ENCODE data around the gene SPATA31D3.
"Not testable (repeated sequence)": the region's sequence is repeated elsewhere in the genome, so short reads cannot be mapped to it uniquely, and the experiment has no call there.

SPATA31D3 gene

GRCh38 chr9:81979196-81979595, 35.9 kb downstream of the SPATA31D3 start:
- DNase-seq (ENCODE audit: low read depth): no peak

- DNase-seq (ENCODE audit: low read depth): no peak
These were observed 37.3 kb downstream of the SPATA31D3 start for GRCh38 chr9:81980568-81980967.

GRCh38 chr9:81981883-81982282, 38.6 kb downstream of the SPATA31D3 start:
- DNase-seq (ENCODE audit: low read depth): no peak

DNA sequence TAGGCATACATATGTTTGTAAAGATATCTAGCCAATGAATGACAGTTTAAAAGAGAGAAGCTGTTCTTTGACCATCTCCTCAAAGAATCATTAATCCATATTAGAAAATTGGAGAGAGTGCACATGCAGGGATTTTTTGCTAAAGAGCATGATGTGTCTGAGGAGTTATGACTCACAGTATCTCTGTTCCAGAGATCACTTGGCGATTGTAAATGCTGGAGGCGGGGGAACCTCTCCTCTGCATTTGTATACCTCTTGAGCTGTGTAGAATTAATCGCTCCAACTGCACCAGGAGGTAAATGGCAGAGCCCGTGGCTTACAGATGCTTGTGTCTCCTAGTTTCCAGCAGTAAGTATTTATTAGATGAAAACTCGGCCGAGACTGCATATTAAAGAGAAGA, 41.6 kb downstream of the SPATA31D3 start:
- no peak for DNase-seq (ENCODE audit: low read depth)

GRCh38 chr9:81986051-81986450, 42.8 kb downstream of the SPATA31D3 start:
- DNase-seq (ENCODE audit: low read depth): no peak

- not testable (repeated sequence) for DNase-seq (ENCODE audit: low read depth)
These were observed 45.2 kb downstream of the SPATA31D3 start, which contains the start of gene SPATA31D1 for GRCh38 chr9:81988472-81988871. Gene SPATA31D1, plus strand, starts transcription at chr9:81988772. Its CDS starts 47 bp downstream, at chr9:81988819.

GRCh38 chr9:81989700-81990099, 46.4 kb downstream of the SPATA31D3 start:
- no peak for DNase-seq (ENCODE audit: low read depth)

DNA sequence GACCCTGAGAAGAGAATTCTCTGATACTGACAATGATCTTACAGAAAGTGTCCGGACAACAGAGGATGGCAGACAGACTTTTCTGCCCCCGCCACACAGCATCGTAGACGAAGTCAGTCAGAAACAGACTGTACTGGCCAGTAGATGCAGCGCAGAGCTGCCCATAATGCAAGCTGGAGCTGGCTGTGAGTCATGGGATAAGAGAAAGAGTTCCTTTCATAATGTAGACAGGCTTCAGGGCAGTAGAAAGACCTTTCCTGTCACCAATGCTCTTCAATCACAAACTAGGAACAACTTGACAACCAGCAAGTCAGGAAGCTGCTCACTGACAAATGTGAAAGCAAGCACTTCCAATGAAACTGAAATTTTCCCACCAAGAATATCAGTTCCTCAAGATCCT, 50.4 kb downstream of the SPATA31D3 start:
- DNase-seq (ENCODE audit: low read depth): no peak
